ENCODE results near the gene GLRA1. TPM values are rescaled to one million over a fixed set of nuclear protein-coding genes. Genes with fewer than 3 reads are reported as not detected.

Gene GLRA1
- total RNA-seq, 4 donors from 2014 or later: not detected

DNA sequence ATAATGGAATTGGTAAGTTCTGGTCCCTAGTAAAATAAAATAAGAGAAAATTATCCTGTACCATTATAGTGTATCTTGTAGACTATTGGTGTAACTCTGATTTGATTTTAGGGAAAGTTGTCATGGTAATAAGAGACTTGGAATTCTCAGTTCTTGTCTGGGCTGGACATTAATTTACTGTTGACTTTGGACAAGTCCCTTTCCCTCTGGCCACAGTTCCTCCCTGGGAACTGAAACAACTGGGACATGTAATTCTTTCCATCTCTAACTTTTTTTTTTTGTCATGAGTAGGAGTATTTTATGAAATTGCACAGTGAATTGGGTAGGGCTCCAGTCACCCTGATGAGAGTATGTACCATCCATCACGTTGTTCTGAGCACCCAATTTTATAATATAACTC is 15.0 kb downstream of the GLRA1 start:
- H3K27ac ChIP-seq: no peak overlapping the region
- H3K36me3 ChIP-seq: no peaks in the 10 kb centered on the region
- TF ChIP-seq, protein P1, sequence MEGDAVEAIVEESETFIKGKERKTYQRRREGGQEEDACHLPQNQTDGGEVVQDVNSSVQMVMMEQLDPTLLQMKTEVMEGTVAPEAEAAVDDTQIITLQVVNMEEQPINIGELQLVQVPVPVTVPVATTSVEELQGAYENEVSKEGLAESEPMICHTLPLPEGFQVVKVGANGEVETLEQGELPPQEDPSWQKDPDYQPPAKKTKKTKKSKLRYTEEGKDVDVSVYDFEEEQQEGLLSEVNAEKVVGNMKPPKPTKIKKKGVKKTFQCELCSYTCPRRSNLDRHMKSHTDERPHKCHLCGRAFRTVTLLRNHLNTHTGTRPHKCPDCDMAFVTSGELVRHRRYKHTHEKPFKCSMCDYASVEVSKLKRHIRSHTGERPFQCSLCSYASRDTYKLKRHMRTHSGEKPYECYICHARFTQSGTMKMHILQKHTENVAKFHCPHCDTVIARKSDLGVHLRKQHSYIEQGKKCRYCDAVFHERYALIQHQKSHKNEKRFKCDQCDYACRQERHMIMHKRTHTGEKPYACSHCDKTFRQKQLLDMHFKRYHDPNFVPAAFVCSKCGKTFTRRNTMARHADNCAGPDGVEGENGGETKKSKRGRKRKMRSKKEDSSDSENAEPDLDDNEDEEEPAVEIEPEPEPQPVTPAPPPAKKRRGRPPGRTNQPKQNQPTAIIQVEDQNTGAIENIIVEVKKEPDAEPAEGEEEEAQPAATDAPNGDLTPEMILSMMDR (IDR thresholded peaks at IDR 0.05): no peak
- TF ChIP-seq POLR2AphosphoS5 (IDR thresholded peaks at IDR 0.05): no peak
- TF ChIP-seq POLR2A (IDR thresholded peaks at IDR 0.05): no peak
- no peak for TF ChIP-seq EP300 (IDR thresholded peaks at IDR 0.05)
- 69% methylated on average over 1 of the region's 1 CpG for WGBS
- H3K4me3 ChIP-seq: no peak overlapping the region
- H3K4me1 ChIP-seq: no peaks in the 10 kb centered on the region
- no peaks in the 10 kb centered on the region for H3K27me3 ChIP-seq
- no peaks in the 10 kb centered on the region for H3K9me3 ChIP-seq
- DNase-seq (ENCODE audit: low spot score in 2 of 2): no peak

DNA sequence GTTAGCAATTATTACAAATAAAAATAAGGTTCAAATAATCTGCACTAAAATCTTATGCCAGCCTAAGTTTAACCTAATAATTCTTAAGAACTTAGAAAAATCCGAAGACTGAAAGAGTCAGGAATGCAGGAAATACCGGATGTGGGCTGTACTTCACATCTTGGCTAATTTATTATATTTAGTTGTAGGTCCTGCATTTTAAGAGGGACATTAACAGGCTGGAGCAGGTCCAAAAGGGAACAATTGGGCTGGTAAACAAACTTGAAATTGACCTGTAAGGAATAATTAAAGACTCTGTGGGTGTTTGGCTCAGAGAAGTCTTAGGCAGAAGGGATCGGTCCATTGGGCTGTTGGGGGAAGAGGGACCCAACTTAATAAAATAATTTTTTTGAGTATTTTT is 18.4 kb downstream of the GLRA1 start:
- H3K4me3 ChIP-seq: no peak overlapping the region
- no peaks in the 10 kb centered on the region for H3K9me3 ChIP-seq
- H3K36me3 ChIP-seq: no peaks in the 10 kb centered on the region
- no peaks in the 10 kb centered on the region for H3K4me1 ChIP-seq
- TF ChIP-seq EP300 (IDR thresholded peaks at IDR 0.05) (no peak), POLR2A (IDR thresholded peaks at IDR 0.05) (no peak), POLR2AphosphoS5 (IDR thresholded peaks at IDR 0.05) (no peak)
- WGBS: 40% methylated on average over 3 of the region's 3 CpGs
- no peaks in the 10 kb centered on the region for H3K27me3 ChIP-seq
- H3K27ac ChIP-seq: no peak overlapping the region
- no peak for DNase-seq (ENCODE audit: low spot score in 2 of 2)

DNA sequence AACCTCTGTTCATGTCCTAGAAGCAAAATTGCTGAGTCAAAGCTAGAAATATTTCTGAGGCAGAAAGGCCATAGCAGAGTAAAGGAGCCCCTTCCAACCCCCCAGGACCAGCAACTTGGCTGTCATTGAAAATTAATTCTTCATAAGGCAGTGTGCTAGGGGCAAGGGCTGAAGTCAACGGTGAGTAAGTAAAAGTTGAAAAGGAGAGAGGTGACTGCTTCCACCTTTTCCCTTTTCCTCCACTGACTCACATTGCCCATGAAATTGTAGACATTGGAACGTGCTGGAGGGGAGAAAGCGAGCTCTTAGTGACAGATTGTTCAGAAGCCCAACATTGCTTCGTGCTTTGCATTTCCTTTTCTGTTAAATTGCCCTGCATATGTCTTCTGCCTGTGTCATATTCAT is 19.1 kb downstream of the GLRA1 start:
- no peaks in the 10 kb centered on the region for H3K4me1 ChIP-seq
- H3K4me3 ChIP-seq: no peak overlapping the region
- no peak for DNase-seq (ENCODE audit: low spot score in 2 of 2)
- no peaks in the 10 kb centered on the region for H3K27me3 ChIP-seq
- H3K36me3 ChIP-seq: no peaks in the 10 kb centered on the region
- 25% methylated on average over 4 of the region's 4 CpGs for WGBS
- no peak overlapping the region for H3K27ac ChIP-seq
- TF ChIP-seq EP300 (IDR thresholded peaks at IDR 0.05) (no peak), POLR2A (IDR thresholded peaks at IDR 0.05) (no peak), POLR2AphosphoS5 (IDR thresholded peaks at IDR 0.05) (no peak)
- TF ChIP-seq, protein P1 (IDR thresholded peaks at IDR 0.05): no peak
- H3K9me3 ChIP-seq: no peaks in the 10 kb centered on the region

DNA sequence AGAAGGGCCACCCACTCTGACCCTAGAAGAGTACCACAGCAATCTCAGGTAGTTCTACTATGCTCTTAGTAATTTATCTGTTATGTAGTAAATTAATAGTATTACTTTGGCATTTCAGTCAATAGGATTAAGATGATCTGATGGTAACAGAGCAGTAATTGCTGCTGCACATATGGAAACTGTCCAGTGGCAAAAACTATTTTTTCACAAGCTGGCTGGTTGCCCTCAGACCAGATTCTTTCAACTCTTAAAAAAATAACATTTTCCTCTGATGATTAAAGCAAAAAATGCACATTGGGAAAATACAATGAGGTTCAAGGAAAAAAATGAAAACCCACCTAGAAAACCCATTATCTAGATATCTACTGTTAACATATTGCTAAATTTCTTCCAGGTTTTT is 19.7 kb downstream of the GLRA1 start:
- no peak overlapping the region for H3K27ac ChIP-seq
- no peak overlapping the region for H3K4me3 ChIP-seq
- DNase-seq (ENCODE audit: low spot score in 2 of 2): no peak
- TF ChIP-seq EP300 (IDR thresholded peaks at IDR 0.05): no peak
- TF ChIP-seq POLR2A (IDR thresholded peaks at IDR 0.05): no peak
- TF ChIP-seq, protein P1 (IDR thresholded peaks at IDR 0.05): no peak
- no peak for TF ChIP-seq POLR2AphosphoS5 (IDR thresholded peaks at IDR 0.05)
- no peaks in the 10 kb centered on the region for H3K27me3 ChIP-seq
- H3K9me3 ChIP-seq: no peaks in the 10 kb centered on the region
- H3K36me3 ChIP-seq: no peaks in the 10 kb centered on the region
- H3K4me1 ChIP-seq: no peaks in the 10 kb centered on the region

GRCh38 chr5:151904127-151904526 is 20.5 kb downstream of the GLRA1 start:
- no peak for DNase-seq (ENCODE audit: low spot score in 2 of 2)
- no peaks in the 10 kb centered on the region for H3K36me3 ChIP-seq
- no peaks in the 10 kb centered on the region for H3K9me3 ChIP-seq
- H3K4me3 ChIP-seq: no peak overlapping the region
- H3K27ac ChIP-seq: no peak overlapping the region
- 63% methylated on average over 6 of the region's 6 CpGs for WGBS
- TF ChIP-seq EP300 (IDR thresholded peaks at IDR 0.05) (no peak), POLR2A (IDR thresholded peaks at IDR 0.05) (no peak), POLR2AphosphoS5 (IDR thresholded peaks at IDR 0.05) (no peak)
- TF ChIP-seq, protein P1 (IDR thresholded peaks at IDR 0.05): no peak
- H3K27me3 ChIP-seq: no peaks in the 10 kb centered on the region
- H3K4me1 ChIP-seq: no peaks in the 10 kb centered on the region

- WGBS: 57% methylated on average over 2 of the region's 2 CpGs
- Histone ChIP-seq H3K9me3 (no peaks in the 10 kb centered on the region), H3K4me1 (no peaks in the 10 kb centered on the region), H3K36me3 (no peaks in the 10 kb centered on the region), H3K27me3 (no peaks in the 10 kb centered on the region), H3K4me3 (no peak overlapping the region), H3K27ac (no peak overlapping the region)
- TF ChIP-seq POLR2AphosphoS5 (IDR thresholded peaks at IDR 0.05) (no peak), EP300 (IDR thresholded peaks at IDR 0.05) (no peak), POLR2A (IDR thresholded peaks at IDR 0.05) (no peak)
- TF ChIP-seq, protein P1 (IDR thresholded peaks at IDR 0.05): no peak
- no peak for DNase-seq (ENCODE audit: low spot score in 2 of 2)
These were observed 21.4 kb downstream of the GLRA1 start for GRCh38 chr5:151903243-151903653.
